Measurements from ENCODE around the gene DEDD2.

DNA sequence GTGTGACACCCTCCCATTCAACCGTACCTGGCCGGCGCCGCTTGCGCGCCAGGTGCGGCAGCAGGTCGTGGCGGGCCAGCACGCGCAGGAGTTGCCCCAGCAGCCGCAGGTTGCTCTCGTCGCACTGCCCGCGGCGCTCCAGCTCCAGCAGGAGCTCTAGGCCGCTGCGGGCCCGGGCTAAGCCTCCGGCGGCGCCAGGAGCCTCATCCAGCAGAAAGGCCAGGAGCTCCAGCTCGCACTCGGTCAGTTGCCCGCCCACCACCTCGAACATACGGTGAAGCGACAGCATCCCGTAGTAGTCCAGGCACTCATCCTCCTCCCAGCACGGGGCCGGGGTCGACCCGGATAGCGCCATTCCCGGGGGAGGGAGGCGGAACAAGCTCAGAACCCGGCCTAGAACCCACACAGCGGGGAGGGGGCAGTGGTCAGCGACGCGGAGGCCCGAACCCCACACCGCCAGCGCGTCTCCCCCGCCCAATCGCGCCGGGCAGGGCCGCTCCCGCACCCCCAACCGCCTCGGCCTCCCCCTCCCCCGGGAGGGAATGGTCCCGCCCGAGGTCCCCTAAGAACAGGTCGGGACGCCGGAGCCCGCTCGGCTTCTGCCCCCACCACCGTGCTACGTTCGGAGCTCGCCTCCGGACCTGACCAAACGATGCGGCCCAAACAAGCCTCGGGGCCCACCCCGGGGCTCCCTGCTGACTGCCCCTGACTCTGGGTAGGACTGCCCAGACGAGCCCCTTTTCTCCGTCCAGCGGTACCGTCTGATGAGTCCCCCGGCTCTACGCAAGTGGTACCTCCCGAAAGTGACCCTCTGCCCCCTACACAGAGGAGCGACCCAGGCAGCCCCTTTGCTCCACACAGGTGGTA lies 591 bp downstream of the DEDD2 start:
- TF ChIP-seq, protein P1, sequence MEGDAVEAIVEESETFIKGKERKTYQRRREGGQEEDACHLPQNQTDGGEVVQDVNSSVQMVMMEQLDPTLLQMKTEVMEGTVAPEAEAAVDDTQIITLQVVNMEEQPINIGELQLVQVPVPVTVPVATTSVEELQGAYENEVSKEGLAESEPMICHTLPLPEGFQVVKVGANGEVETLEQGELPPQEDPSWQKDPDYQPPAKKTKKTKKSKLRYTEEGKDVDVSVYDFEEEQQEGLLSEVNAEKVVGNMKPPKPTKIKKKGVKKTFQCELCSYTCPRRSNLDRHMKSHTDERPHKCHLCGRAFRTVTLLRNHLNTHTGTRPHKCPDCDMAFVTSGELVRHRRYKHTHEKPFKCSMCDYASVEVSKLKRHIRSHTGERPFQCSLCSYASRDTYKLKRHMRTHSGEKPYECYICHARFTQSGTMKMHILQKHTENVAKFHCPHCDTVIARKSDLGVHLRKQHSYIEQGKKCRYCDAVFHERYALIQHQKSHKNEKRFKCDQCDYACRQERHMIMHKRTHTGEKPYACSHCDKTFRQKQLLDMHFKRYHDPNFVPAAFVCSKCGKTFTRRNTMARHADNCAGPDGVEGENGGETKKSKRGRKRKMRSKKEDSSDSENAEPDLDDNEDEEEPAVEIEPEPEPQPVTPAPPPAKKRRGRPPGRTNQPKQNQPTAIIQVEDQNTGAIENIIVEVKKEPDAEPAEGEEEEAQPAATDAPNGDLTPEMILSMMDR (IDR thresholded peaks at IDR 0.05 in 2 of 3, conservative IDR thresholded peaks at IDR 0.05 in 1 of 3; ENCODE audit: borderline replicate concordance in 1 of 3, insufficient read depth in 1 of 3, low read depth in 2 of 3, low read length in 2 of 3) = no peak
- TF ChIP-seq TCF7L2 (IDR thresholded peaks at IDR 0.05; ENCODE audit: borderline replicate concordance, extremely low read depth, insufficient read depth, insufficient read length) (peak; percentile 15), SP1 (IDR thresholded peaks at IDR 0.05; ENCODE audit: low read depth) (no peak)
- TF ChIP-seq, protein P2, sequence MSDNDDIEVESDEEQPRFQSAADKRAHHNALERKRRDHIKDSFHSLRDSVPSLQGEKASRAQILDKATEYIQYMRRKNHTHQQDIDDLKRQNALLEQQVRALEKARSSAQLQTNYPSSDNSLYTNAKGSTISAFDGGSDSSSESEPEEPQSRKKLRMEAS (IDR thresholded peaks at IDR 0.05) = peak; percentile 22; the same call in 1 of the 2 replicates
- TF ChIP-seq, protein P3, sequence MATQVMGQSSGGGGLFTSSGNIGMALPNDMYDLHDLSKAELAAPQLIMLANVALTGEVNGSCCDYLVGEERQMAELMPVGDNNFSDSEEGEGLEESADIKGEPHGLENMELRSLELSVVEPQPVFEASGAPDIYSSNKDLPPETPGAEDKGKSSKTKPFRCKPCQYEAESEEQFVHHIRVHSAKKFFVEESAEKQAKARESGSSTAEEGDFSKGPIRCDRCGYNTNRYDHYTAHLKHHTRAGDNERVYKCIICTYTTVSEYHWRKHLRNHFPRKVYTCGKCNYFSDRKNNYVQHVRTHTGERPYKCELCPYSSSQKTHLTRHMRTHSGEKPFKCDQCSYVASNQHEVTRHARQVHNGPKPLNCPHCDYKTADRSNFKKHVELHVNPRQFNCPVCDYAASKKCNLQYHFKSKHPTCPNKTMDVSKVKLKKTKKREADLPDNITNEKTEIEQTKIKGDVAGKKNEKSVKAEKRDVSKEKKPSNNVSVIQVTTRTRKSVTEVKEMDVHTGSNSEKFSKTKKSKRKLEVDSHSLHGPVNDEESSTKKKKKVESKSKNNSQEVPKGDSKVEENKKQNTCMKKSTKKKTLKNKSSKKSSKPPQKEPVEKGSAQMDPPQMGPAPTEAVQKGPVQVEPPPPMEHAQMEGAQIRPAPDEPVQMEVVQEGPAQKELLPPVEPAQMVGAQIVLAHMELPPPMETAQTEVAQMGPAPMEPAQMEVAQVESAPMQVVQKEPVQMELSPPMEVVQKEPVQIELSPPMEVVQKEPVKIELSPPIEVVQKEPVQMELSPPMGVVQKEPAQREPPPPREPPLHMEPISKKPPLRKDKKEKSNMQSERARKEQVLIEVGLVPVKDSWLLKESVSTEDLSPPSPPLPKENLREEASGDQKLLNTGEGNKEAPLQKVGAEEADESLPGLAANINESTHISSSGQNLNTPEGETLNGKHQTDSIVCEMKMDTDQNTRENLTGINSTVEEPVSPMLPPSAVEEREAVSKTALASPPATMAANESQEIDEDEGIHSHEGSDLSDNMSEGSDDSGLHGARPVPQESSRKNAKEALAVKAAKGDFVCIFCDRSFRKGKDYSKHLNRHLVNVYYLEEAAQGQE (IDR thresholded peaks at IDR 0.05; ENCODE audit: low read depth) = no peak
